Prostate gland (tissue), 2 donors: ENCODE measurements around the gene L3MBTL1.

Experiments used
- CTCF ChIP-seq, 4 experiments: fragments of 200-600 bp in 2 of 4; fragments of 450-650 bp in 2 of 4; sonication (generic) in 2 of 4; IDR thresholded peaks; 1 replicate in 3 of 4; 2 replicates in 1 of 4; pipeline ENCODE4 v1.5.1; 2016 to 2019; ENCODE audit warnings: antibody characterized with exemption in 4 of 4, mild to moderate bottlenecking in 2 of 4, moderate library complexity in 2 of 4
- POLR2A ChIP-seq: fragments of 450-650 bp; IDR thresholded peaks from one replicate; pipeline ENCODE4 v1.6.1; 2016; ENCODE audit warnings: antibody characterized with exemption, mild to moderate bottlenecking
- POLR2AphosphoS5 ChIP-seq: sonication (generic); formaldehyde crosslinking; IDR thresholded peaks from one replicate; pipeline ENCODE4 v1.6.1; 2017; ENCODE audit warnings: antibody characterized with exemption

GRCh38 chr20:43531091-43531443, 23.6 kb downstream of the L3MBTL1 start:
- TF ChIP-seq CTCF (IDR thresholded peaks at IDR 0.05) (no peak), POLR2A (no peak), POLR2AphosphoS5 (no peak)
